HS-5 (cell line): Measurements from ENCODE around the gene BARX2.

Experiments used
- DNase-seq: peaks from one replicate; pipeline ENCODE4 v3.0.0-alpha.2; 2012; ENCODE audit warnings: low read depth

BARX2 gene

GRCh38 chr11:129402206-129403171 is 26.8 kb downstream of the BARX2 start:
- DNase-seq: no peak

GRCh38 chr11:129404731-129405130 is 29.1 kb downstream of the BARX2 start:
- DNase-seq: no peak

GRCh38 chr11:129408865-129409444 is 33.3 kb downstream of the BARX2 start:
- no peak for DNase-seq

GRCh38 chr11:129410395-129410960 is 34.8 kb downstream of the BARX2 start:
- DNase-seq: no peak

- no peak for DNase-seq
Observed at GRCh38 chr11:129412494-129412893, 36.8 kb downstream of the BARX2 start.

- no peak for DNase-seq
Observed at GRCh38 chr11:129414144-129414872, 38.7 kb downstream of the BARX2 start.

GRCh38 chr11:129416080-129416820 is 40.6 kb downstream of the BARX2 start:
- DNase-seq: no peak

- no peak for DNase-seq
Observed at GRCh38 chr11:129417458-129417857, 41.8 kb downstream of the BARX2 start.

GRCh38 chr11:129418039-129418438 is 42.4 kb downstream of the BARX2 start:
- DNase-seq: no peak

GRCh38 chr11:129419386-129419785 is 43.7 kb downstream of the BARX2 start:
- no peak for DNase-seq

GRCh38 chr11:129423426-129423825 is 47.8 kb downstream of the BARX2 start:
- DNase-seq: no peak

- no peak for DNase-seq
Observed at GRCh38 chr11:129425214-129425613, 49.6 kb downstream of the BARX2 start.

- DNase-seq: no peak
Observed at GRCh38 chr11:129426038-129426437, 50.4 kb downstream of the BARX2 start.

- DNase-seq: no peak
Observed at GRCh38 chr11:129426776-129427175, 51.1 kb downstream of the BARX2 start.

- DNase-seq: no peak
Observed at GRCh38 chr11:129427376-129427775, 51.7 kb downstream of the BARX2 start.

- DNase-seq: no peak
Observed at GRCh38 chr11:129427816-129428406, 52.3 kb downstream of the BARX2 start.

- no peak for DNase-seq
Observed at GRCh38 chr11:129428557-129428956, 52.9 kb downstream of the BARX2 start.

- DNase-seq: no peak
Observed at GRCh38 chr11:129434641-129435498, 59.2 kb downstream of the BARX2 start.

- no peak for DNase-seq
Observed at GRCh38 chr11:129435499-129436245, 60.0 kb downstream of the BARX2 start.

GRCh38 chr11:129436573-129436972 is 60.9 kb downstream of the BARX2 start:
- DNase-seq: no peak
